C1 segment of cervical spinal cord (tissue), 14 donors: ENCODE results near the gene HSPA1L.
A peak's percentile ranks its signal among the peaks of the same experiment; 100 is the strongest.

Source experiments
- DNase-seq, 14 donors: peaks; one replicate each; lab custom pipeline; 2025; lab: John Stamatoyannopoulos, UW

HSPA1L gene

GRCh38 chr6:31782126-31782855 is 32.8 kb downstream of the HSPA1L start:
- no peak for DNase-seq

GRCh38 chr6:31781244-31782125 is 33.6 kb downstream of the HSPA1L start:
- no peak for DNase-seq

- DNase-seq, result no peak
Measured at GRCh38 chr6:31780507-31781243, 34.4 kb downstream of the HSPA1L start.

DNA sequence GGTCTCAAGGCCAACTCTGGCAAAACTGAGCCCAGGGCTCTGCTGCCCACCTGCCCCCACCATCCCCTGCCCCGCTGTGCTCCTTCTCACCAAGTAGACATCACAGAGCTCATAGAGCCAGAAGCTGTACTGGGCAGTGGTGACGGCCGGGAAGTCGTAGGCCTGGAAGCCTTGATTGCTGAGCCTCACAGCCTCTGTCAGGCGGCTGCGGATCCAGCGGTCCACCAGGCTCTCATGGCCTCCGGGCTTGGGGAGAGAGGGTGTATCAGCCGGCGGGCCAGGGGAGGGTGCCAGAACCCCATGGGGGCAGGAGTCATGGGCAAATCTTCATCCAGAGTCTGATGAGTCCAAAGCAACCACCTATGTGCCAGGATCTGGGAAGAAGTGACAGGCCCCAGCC is 35.2 kb downstream of the HSPA1L start:
- DNase-seq, result no peak

GRCh38 chr6:31778999-31779885 is 35.8 kb downstream of the HSPA1L start:
- no peak for DNase-seq

DNA sequence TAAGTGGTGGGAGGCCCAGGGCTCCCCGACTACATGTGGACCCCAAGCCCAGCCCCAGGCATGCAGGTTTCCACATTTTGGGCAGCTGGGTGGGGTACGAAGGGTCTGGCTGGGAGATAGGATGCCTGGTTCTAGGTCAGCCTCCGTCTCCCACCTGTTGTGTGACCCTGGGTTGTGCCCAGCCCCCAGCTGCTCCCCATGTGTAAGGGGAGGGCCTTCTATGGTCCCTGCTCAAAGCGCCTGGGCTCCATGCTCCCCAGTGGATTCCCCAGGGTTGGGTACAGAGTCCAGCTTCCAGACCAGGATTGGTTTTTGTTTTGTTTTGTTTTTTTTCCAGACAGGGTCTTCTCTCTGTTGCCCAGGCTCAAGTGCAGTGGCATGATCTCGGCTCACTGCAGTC is 36.9 kb downstream of the HSPA1L start:
- DNase-seq, result no peak

- no peak for DNase-seq
Measured at GRCh38 chr6:31777667-31778050, 37.4 kb downstream of the HSPA1L start.

GRCh38 chr6:31776989-31777666 is 38.0 kb downstream of the HSPA1L start, which contains the start of gene VWA7:
VWA7 (minus strand) TSS chr6:31777328; CDS start chr6:31776779, 549 bp downstream.
- peak in 1 of 14 donors; percentile 60 for DNase-seq

- DNase-seq, result peak in 1 of 14 donors; percentile 60
Measured at GRCh38 chr6:31776485-31776988, 38.5 kb downstream of the HSPA1L start.

DNA sequence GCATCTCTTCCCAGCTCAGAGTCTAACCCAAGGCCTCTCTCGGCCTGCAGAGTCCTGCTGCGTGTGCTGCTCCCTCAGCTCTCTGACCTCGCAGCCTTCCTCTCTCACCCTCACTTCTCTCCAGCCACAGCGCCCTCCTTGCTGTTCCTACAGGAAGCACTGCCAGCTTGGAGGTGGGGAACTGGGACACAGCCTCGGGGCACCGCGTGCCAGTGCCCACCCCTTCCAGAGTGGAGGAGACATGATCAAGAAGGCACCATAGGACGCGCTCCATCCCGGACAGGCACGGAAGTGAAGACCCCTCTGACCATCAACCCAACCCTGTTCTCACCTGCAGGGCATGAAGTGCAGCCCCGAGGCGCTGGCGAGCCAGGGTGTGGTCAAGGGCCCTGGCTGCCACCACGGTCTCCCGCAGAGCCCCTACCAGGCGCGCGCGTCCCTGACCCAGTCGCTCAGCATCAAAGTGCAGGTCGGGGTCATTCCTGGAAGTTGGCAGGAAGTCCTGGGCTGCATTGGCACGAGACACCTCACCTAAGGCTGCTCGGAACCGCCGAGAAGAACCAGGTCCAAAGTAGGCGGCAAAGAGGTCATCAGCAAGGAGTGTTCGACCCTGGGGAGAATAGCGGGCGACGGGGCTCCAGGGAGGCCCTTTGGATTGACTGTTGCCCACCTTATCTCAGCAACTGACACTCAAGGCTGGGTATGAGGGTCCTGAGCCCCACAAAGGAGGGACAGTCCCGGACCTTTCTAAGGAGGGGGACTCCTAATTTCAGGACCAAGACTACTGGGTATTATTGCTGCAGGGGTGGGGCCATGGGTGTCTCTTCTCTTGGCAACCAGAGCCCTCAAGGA is 39.2 kb downstream of the HSPA1L start:
- no peak for DNase-seq

DNA sequence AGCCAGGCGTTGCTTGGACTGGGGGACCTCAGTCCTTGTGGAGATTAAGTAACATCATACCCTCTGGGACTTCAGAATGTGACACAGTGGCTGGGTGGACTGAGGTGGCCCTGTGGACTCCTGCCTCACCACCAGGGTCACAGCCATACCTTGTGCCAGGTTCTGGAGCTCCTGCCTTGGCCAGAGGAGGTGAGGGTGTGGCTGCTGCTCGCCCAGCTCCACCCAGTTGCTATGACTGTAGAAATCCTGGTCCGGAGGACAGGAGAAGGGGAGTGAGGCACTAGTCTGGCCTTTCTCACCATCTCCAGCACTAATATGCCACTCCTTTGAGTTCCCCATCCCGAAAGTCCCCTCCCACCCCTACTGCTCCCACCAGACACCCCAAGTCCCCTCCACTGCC is 39.9 kb downstream of the HSPA1L start:
- no peak for DNase-seq

- no peak for DNase-seq
Measured at GRCh38 chr6:31771992-31772358, 43.1 kb downstream of the HSPA1L start.

DNA sequence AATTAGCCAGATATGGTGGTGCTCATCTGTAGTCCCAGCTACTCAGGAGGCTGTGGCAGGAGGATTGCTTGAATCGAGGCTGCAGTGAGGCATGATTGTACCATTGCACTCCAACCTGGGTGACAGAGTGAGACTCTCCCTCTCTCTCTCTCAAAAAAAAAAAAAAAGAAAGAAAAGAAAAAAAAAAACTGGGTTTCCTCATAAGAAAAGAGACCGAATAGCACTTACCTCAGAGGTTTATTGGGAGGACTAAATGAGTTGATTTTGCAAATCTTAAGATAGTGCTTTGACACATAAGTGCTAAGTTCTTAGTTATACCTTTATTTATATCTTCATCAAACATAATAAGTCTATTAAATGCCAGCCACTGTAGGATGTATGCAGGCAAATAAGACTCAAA is 44.2 kb downstream of the HSPA1L start:
- DNase-seq, result no peak

- DNase-seq, result peak in 1 of 14 donors; percentile 17
Measured at GRCh38 chr6:31769684-31770371, 45.3 kb downstream of the HSPA1L start.

- DNase-seq, result no peak
Measured at GRCh38 chr6:31768363-31769257, 46.5 kb downstream of the HSPA1L start.

DNA sequence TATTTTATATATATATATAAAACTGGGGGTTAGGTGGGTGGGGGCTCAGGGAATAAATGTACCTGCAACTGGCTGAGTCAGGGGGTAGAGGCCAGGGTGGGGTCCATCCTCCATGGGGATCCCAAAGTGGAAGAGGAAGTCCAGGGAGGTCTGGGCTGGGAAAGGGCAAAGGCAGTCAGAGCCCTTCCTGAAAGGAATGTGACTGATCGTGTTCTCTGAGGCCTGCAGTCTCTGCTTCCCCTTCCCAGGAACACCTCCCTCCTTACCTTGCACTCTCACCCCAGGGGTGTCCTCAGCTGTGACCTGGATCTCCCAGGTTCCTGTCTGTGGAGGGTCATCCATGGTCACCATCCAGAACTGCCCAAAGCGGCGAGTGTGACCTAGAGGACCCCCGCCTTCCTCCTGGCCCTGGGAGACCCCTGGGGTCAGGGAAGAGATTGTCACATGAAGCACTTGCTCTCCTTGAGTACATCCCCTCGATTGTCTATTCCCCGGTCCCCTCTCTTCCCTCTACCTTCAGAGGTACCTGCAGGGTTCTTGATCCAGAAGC is 47.9 kb downstream of the HSPA1L start:
- no peak for DNase-seq
